CD4-positive, alpha-beta T cell treated with Interleukin-4 for 4 hours (primary cell): Measurements from ENCODE around the gene DYNLL2.
"Not testable (repeated sequence)": the region's sequence is repeated elsewhere in the genome, so short reads cannot be mapped to it uniquely, and the experiment has no call there.

ENCODE experiments used
- DNase-seq: peaks from one replicate; pipeline ENCODE4 v3.0.0-alpha.2; 2020

DYNLL2 gene

GRCh38 chr17:58107306-58107705 is 24.1 kb downstream of the DYNLL2 start:
- DNase-seq = no peak

- DNase-seq = no peak
Measured at GRCh38 chr17:58109197-58109596, 26.0 kb downstream of the DYNLL2 start.

GRCh38 chr17:58110012-58110411 is 26.8 kb downstream of the DYNLL2 start:
- no peak for DNase-seq

- no peak for DNase-seq
Measured at GRCh38 chr17:58111676-58112075, 28.5 kb downstream of the DYNLL2 start.

- peak; percentile 83 for DNase-seq
Measured at GRCh38 chr17:58112970-58113631, 29.9 kb downstream of the DYNLL2 start.

- no peak for DNase-seq
Measured at GRCh38 chr17:58113947-58114346, 30.7 kb downstream of the DYNLL2 start.

- no peak for DNase-seq
Measured at GRCh38 chr17:58117382-58117781, 34.2 kb downstream of the DYNLL2 start.

GRCh38 chr17:58119491-58119890 is 36.3 kb downstream of the DYNLL2 start:
- DNase-seq = no peak

GRCh38 chr17:58120195-58120822 is 37.1 kb downstream of the DYNLL2 start:
- peak; percentile 44 for DNase-seq

- DNase-seq = peak; percentile 72
Measured at GRCh38 chr17:58121925-58122324, 38.7 kb downstream of the DYNLL2 start.

- DNase-seq = no peak
Measured at GRCh38 chr17:58127846-58128245, 44.6 kb downstream of the DYNLL2 start.

- DNase-seq = not testable (repeated sequence)
Measured at GRCh38 chr17:58132697-58133096, 49.5 kb downstream of the DYNLL2 start.

- DNase-seq = no peak
Measured at GRCh38 chr17:58136669-58137279, 53.6 kb downstream of the DYNLL2 start.

- no peak for DNase-seq
Measured at GRCh38 chr17:58141505-58141904, 58.3 kb downstream of the DYNLL2 start.

- DNase-seq = not testable (repeated sequence)
Measured at GRCh38 chr17:58143335-58143734, 60.1 kb downstream of the DYNLL2 start.

GRCh38 chr17:58144801-58145200 is 61.6 kb downstream of the DYNLL2 start:
- no peak for DNase-seq
